Erythroblast (primary cell): ENCODE data around the gene CDX1.

ENCODE experiments used
- GATA1 ChIP-seq: IDR thresholded peaks from 2 replicates; pipeline ENCODE4 v1.6.1; 2011; ENCODE audit warnings: low read depth, mild to moderate bottlenecking, control low read depth, low read length, moderate library complexity
- POLR2A ChIP-seq: IDR thresholded peaks from 2 replicates; pipeline ENCODE4 v1.6.1; 2011; ENCODE audit warnings: mild to moderate bottlenecking, low read length

- TF ChIP-seq POLR2A (no peak), GATA1 (no peak)
Observed at GRCh38 chr5:150123542-150123941, 43.0 kb upstream of the CDX1 start.
